SH-SY5Y (cell line): ENCODE measurements around the gene FBRSL1.

Source experiments
- GATA2 ChIP-seq: IDR thresholded peaks from 2 replicates; pipeline ENCODE4 v1.6.1; 2011; ENCODE audit warnings: mild to moderate bottlenecking, low read depth, low read length
- GATA3 ChIP-seq: IDR thresholded peaks from 2 replicates; pipeline ENCODE4 v1.6.1; 2011; ENCODE audit warnings: low read depth, mild to moderate bottlenecking, low read length, moderate library complexity

GRCh38 chr12:132469423-132469822 lies 20.5 kb upstream of the FBRSL1 start:
- TF ChIP-seq GATA2: no peak
- TF ChIP-seq GATA3: no peak
